H1 (cell line): ENCODE measurements around the gene ALOX5. TPM values are rescaled to one million over a fixed set of nuclear protein-coding genes. Genes with fewer than 3 reads are reported as not detected.

Experiments used
- CTCF ChIA-PET: fragments of 300-600 bp; sonication (Branson Sonifier 250); formaldehyde crosslinking; loops from one replicate; lab custom pipeline; 2021; ENCODE audit not compliant: partially characterized antibody; lab: Charles Lee
- POLR2A ChIA-PET: fragments of 300-600 bp; sonication (Branson Sonifier 250); formaldehyde crosslinking; loops from one replicate; lab custom pipeline; 2021; ENCODE audit warnings: inconsistent platforms; ENCODE audit not compliant: partially characterized antibody; lab: Charles Lee
- DNase-seq, 2 experiments: peaks; one replicate each; pipeline versions ENCODE4 v3.0.0 to v3.0.0-alpha.2; 2010 to 2022; ENCODE audit warnings: low spot score in 2 of 2, low read depth in 1 of 2, mixed read lengths in 1 of 2
- FAIRE-seq: peaks from 2 replicates; lab custom pipeline; 2011; peaks lifted over from hg19 to GRCh38; lab: Jason Lieb, UNC
- H2AFZ ChIP-seq: 2 replicates; pipeline ENCODE4 v1.8.1; 2012; ENCODE audit warnings: low read length, inconsistent platforms
- H2AK5ac ChIP-seq: 2 replicates; pipeline ENCODE4 v1.6.1; 2013; ENCODE audit warnings: low read depth, low read length
- H2BK120ac ChIP-seq: replicated peaks from 2 replicates; pipeline ENCODE3; 2013; ENCODE audit warnings: low read depth, low read length, inconsistent platforms
- H2BK12ac ChIP-seq: 2 replicates; pipeline ENCODE4 v1.6.1; 2013; ENCODE audit warnings: low read depth, low read length
- H2BK15ac ChIP-seq: 2 replicates; pipeline ENCODE4 v1.6.1; 2013; ENCODE audit warnings: low read length
- H2BK20ac ChIP-seq: 2 replicates; pipeline ENCODE4 v1.6.1; 2013; ENCODE audit warnings: low read length
- H2BK5ac ChIP-seq: 2 replicates; pipeline ENCODE4 v1.6.1; 2013; ENCODE audit warnings: low read depth, low read length
- H3K14ac ChIP-seq: 2 replicates; pipeline ENCODE4 v1.6.1; 2013; ENCODE audit warnings: inconsistent platforms; ENCODE audit not compliant: insufficient read length
- H3K18ac ChIP-seq: 2 replicates; pipeline ENCODE4 v1.6.1; 2013; ENCODE audit warnings: low read length; ENCODE audit errors: extremely low read depth
- H3K23ac ChIP-seq: 2 replicates; pipeline ENCODE4 v1.6.1; 2013; ENCODE audit warnings: inconsistent platforms; ENCODE audit not compliant: insufficient read length
- H3K23me2 ChIP-seq: 2 replicates; pipeline ENCODE4 v1.6.1; 2013; ENCODE audit warnings: low read depth, low read length
- H3K27ac ChIP-seq: 2 replicates; pipeline ENCODE4 v1.6.1; 2011; ENCODE audit warnings: low read depth, low read length, inconsistent platforms
- H3K27me3 ChIP-seq, 4 experiments: replicated peaks in 1 of 4; 1 replicate in 1 of 4; 2 replicates in 3 of 4; pipeline versions ENCODE4 v1.6.1 to v1.8.1; 2011 to 2013; ENCODE audit warnings: low read length in 3 of 4, mild to moderate bottlenecking in 3 of 4, inconsistent platforms in 2 of 4, mixed read lengths in 2 of 4, moderate library complexity in 1 of 4; ENCODE audit not compliant: control insufficient read depth in 3 of 4, insufficient read depth in 3 of 4; ENCODE audit errors: extremely low read depth in 1 of 4
- H3K36me3 ChIP-seq, 4 experiments: 2 replicates each; pipeline versions ENCODE4 v1.6.1 to v1.8.1; 2011 to 2013; ENCODE audit warnings: mild to moderate bottlenecking in 4 of 4, low read length in 3 of 4, moderate library complexity in 2 of 4, control low read depth in 1 of 4, inconsistent platforms in 1 of 4; ENCODE audit not compliant: insufficient read depth in 4 of 4, control insufficient read depth in 2 of 4
- H3K4ac ChIP-seq: replicated peaks from 2 replicates; pipeline ENCODE3; 2013; ENCODE audit warnings: low read length, low read depth, mixed read lengths, inconsistent platforms; ENCODE audit not compliant: insufficient read length
- H3K4me1 ChIP-seq, 4 experiments: replicated peaks in 1 of 4; 1 replicate in 1 of 4; 2 replicates in 3 of 4; pipeline versions ENCODE4 v1.6.1 to v1.8.1; 2011 to 2013; ENCODE audit warnings: low read length in 3 of 4, inconsistent platforms in 2 of 4, mixed read lengths in 1 of 4; ENCODE audit not compliant: insufficient read depth in 4 of 4, control insufficient read depth in 3 of 4
- H3K4me2 ChIP-seq, 2 experiments: 2 replicates each; pipeline versions ENCODE4 v1.6.1 to v1.8.1; 2011 to 2013; ENCODE audit warnings: low read depth in 2 of 2, low read length in 2 of 2, control low read depth in 1 of 2, inconsistent platforms in 1 of 2, mild to moderate bottlenecking in 1 of 2; ENCODE audit not compliant: insufficient read depth in 1 of 2
- H3K4me3 ChIP-seq, 4 experiments: fragments of 200-600, 300-600 bp in 1 of 4; sonication (generic), shearing (Covaris generic), sonication (Bioruptor Twin) in 1 of 4; 2 replicates each; pipeline versions ENCODE4 v1.5.1 to v1.8.1; 2011 to 2016; ENCODE audit warnings: low read length in 4 of 4, low read depth in 3 of 4, control low read depth in 2 of 4, inconsistent platforms in 2 of 4, mild to moderate bottlenecking in 2 of 4, mixed read lengths in 1 of 4, moderate library complexity in 1 of 4; ENCODE audit not compliant: insufficient read depth in 2 of 4; ENCODE audit errors: extremely low read depth in 1 of 4
- H3K56ac ChIP-seq: replicated peaks from 2 replicates; pipeline ENCODE3; 2013; ENCODE audit warnings: low read depth, mild to moderate bottlenecking, mixed read lengths, low read length, inconsistent platforms; ENCODE audit not compliant: insufficient read length
- H3K79me1 ChIP-seq: 2 replicates; pipeline ENCODE4 v1.6.1; 2013; ENCODE audit warnings: low read depth, low read length, control low read depth
- H3K79me2 ChIP-seq, 2 experiments: 2 replicates each; pipeline versions ENCODE4 v1.6.1 to v1.8.1; 2012 to 2013; ENCODE audit warnings: low read length in 2 of 2, mild to moderate bottlenecking in 2 of 2, inconsistent platforms in 1 of 2; ENCODE audit not compliant: insufficient read depth in 2 of 2, control insufficient read depth in 1 of 2
- H3K9ac ChIP-seq, 4 experiments: replicated peaks in 1 of 4; 1 replicate in 1 of 4; 2 replicates in 3 of 4; pipeline versions ENCODE4 v1.6.1 to v1.8.1; 2011 to 2013; ENCODE audit warnings: low read depth in 3 of 4, low read length in 3 of 4, control low read depth in 2 of 4, mild to moderate bottlenecking in 2 of 4, moderate library complexity in 2 of 4, inconsistent platforms in 1 of 4; ENCODE audit errors: extremely low read depth in 1 of 4
- H3K9me3 ChIP-seq, 2 experiments: 2 replicates each; pipeline versions ENCODE4 v1.6.1 to v1.8.1; 2012 to 2013; ENCODE audit warnings: mild to moderate bottlenecking in 2 of 2, moderate library complexity in 2 of 2, control low read depth in 1 of 2, inconsistent platforms in 1 of 2, low read depth in 1 of 2, low read length in 1 of 2, mixed read lengths in 1 of 2; ENCODE audit not compliant: insufficient read depth in 2 of 2
- H4K20me1 ChIP-seq, 2 experiments: replicated peaks in 1 of 2; 2 replicates each; pipeline versions ENCODE3 to v1.8.1; 2011 to 2013; ENCODE audit warnings: inconsistent platforms in 2 of 2, low read length in 2 of 2, mild to moderate bottlenecking in 1 of 2; ENCODE audit not compliant: insufficient read depth in 2 of 2, control insufficient read depth in 1 of 2
- H4K5ac ChIP-seq: 2 replicates; pipeline ENCODE4 v1.6.1; 2013; ENCODE audit warnings: low read length, low read depth, mixed read lengths, inconsistent platforms; ENCODE audit not compliant: insufficient read length
- H4K8ac ChIP-seq: 2 replicates; pipeline ENCODE4 v1.8.0; 2013; ENCODE audit warnings: mild to moderate bottlenecking, moderate library complexity, low read length, inconsistent platforms; ENCODE audit not compliant: insufficient read depth; ENCODE audit errors: extremely low read depth
- H4K91ac ChIP-seq: replicated peaks from 2 replicates; pipeline ENCODE3; 2013; ENCODE audit warnings: low read length, mixed read lengths, inconsistent platforms; ENCODE audit not compliant: insufficient read length
- NRF1 ChIP-seq: IDR thresholded peaks from 2 replicates; pipeline ENCODE4 v1.6.1; 2011; ENCODE audit warnings: mild to moderate bottlenecking, low read depth, low read length, improper control_type of control experiment
- POLR2A ChIP-seq, 2 experiments: IDR thresholded peaks; 1 replicate in 1 of 2; 2 replicates in 1 of 2; pipeline ENCODE4 v1.6.1; 2011; ENCODE audit warnings: low read depth in 2 of 2, low read length in 2 of 2, mild to moderate bottlenecking in 2 of 2; ENCODE audit errors: control extremely low read depth in 1 of 2
- SIX5 ChIP-seq: IDR thresholded peaks from 2 replicates; pipeline ENCODE4 v1.6.1; 2011; ENCODE audit warnings: mild to moderate bottlenecking, low read depth, low read length
- WGBS, 2 experiments: shearing (Covaris generic) in 1 of 2; methylation state at CpG; one replicate each; pipeline versions ENCODE4 v1.1.6 to v1.1.7; 2013 to 2015; ENCODE audit warnings: low lambda C conversion rate in 2 of 2, mixed read lengths in 2 of 2, inconsistent platforms in 1 of 2, low coverage in 1 of 2, missing lambda C conversion rate in 1 of 2; ENCODE audit not compliant: insufficient replicate concordance in 2 of 2, insufficient coverage in 1 of 2, insufficient read length in 1 of 2; ENCODE audit errors: extremely low coverage in 1 of 2, missing lambda C conversion rate in 1 of 2; 5-methylcytosine and 5-hydroxymethylcytosine counted together
- polyA plus RNA-seq, 7 experiments: library from polyadenylated mRNA; depleted of rRNA in 3 of 7; stranded (reverse) in 5 of 7; unstranded in 2 of 7; fragments of >200 nt in 5 of 7; fragments of 200-250 nt in 2 of 7; gene quantifications; 1 replicate in 5 of 7; 2 replicates in 1 of 7; 4 replicates in 1 of 7; pipeline versions ENCODE4 v1.2.1 to v1.2.3, GENCODE V29; 2011 to 2013; ENCODE audit warnings: missing spikeins in 2 of 7, mixed read lengths in 2 of 7
- total RNA-seq: library from RNA; stranded (reverse); fragmentation: NEBNext Ultra II Directional; extraction: Animal tissue kit (Norgen Biotek cat#: 25700); gene quantifications from 2 replicates; pipeline ENCODE4 v1.2.1, GENCODE V29; 2021

The ALOX5 gene
- total and polyA plus RNA-seq, 2 of the 8 experiments (the other 6 are each of a cell fraction or from before 2014, with no cell fraction given), result 1.6 to 3.8 TPM

- no peak overlapping the region for H2BK12ac ChIP-seq
- H3K56ac ChIP-seq, result no peak overlapping the region
- H3K23me2 ChIP-seq, result peaks cover 2% of the 10 kb centered on the region; the same call in 1 of the 2 replicates
- H3K18ac ChIP-seq, result no peak overlapping the region
- H4K20me1 ChIP-seq, result no peaks in the 10 kb centered on the region
- TF ChIP-seq SIX5 (no peak), POLR2A (IDR thresholded peaks at IDR 0.05; ENCODE audit: control extremely low read depth in 1 of 2, low read depth in 2 of 2, low read length in 2 of 2) (no peak), NRF1 (no peak)
- TF ChIP-seq, all 59 proteins: peak for 0
- H2BK20ac ChIP-seq, result no peak overlapping the region
- no peak overlapping the region for H4K5ac ChIP-seq
- no peak overlapping the region for H4K8ac ChIP-seq
- no peaks in the 10 kb centered on the region for H3K79me2 ChIP-seq
- 0 out of 2 replicates have a peak overlapping the region, but pooled peaks have one; percentile 90 for H2AK5ac ChIP-seq
- peaks cover 0 to 6% (median 2%) of the 10 kb centered on the region in 4 experiments; a peak in 3 of 7 replicates for H3K4me1 ChIP-seq
- DNase-seq (no peak), FAIRE-seq (no peak)
- H2BK5ac ChIP-seq, result no peak overlapping the region
- no peaks in the 10 kb centered on the region for H3K36me3 ChIP-seq
- H3K4me2 ChIP-seq, result no peak overlapping the region
- H2AFZ ChIP-seq, result no peak overlapping the region
- H3K4me3 ChIP-seq, result no peak overlapping the region
- no peak overlapping the region for H4K91ac ChIP-seq
- ChIA-PET CTCF (no interaction called here), POLR2A (interaction anchor here (0.6 kb wide), 1 partner anchor 19 kb away, joined by 3 read pairs; no protein-coding TSS in a partner anchor)
- H3K27ac ChIP-seq, result no peak overlapping the region
- H3K9ac ChIP-seq, result no peak overlapping the region
- no peak overlapping the region for H3K23ac ChIP-seq
- H2BK120ac ChIP-seq, result no peak overlapping the region
- 88% methylated on average over 4 of the region's 4 CpGs; no CpG with 5 or more reads in 1 of the 2 experiments for WGBS, 2 experiments
- no peaks in the 10 kb centered on the region for H3K27me3 ChIP-seq
- no peak overlapping the region for H3K14ac ChIP-seq
- H2BK15ac ChIP-seq, result no peak overlapping the region
- H3K9me3 ChIP-seq, result no peaks in the 10 kb centered on the region
- no peak overlapping the region for H3K4ac ChIP-seq
- no peaks in the 10 kb centered on the region for H3K79me1 ChIP-seq
These were observed 37.6 kb downstream of the ALOX5 start for GRCh38 chr10:45411607-45411940.
